Stomach smooth muscle (tissue), 2 donors: ENCODE results near the gene DYNLL2.

ENCODE experiments used
- H3K27ac ChIP-seq: one replicate; pipeline ENCODE4 v1.7.0; 2013; ENCODE audit warnings: mild to moderate bottlenecking, low read length, inconsistent platforms
- H3K27me3 ChIP-seq, 2 donors: one replicate each; pipeline ENCODE4 v1.7.0; 2013; ENCODE audit warnings: low read length in 2 of 2; ENCODE audit not compliant: insufficient read depth in 2 of 2, control insufficient read depth in 1 of 2
- H3K36me3 ChIP-seq, 2 donors: one replicate each; pipeline ENCODE4 v1.7.0; 2013; ENCODE audit warnings: low read length in 2 of 2; ENCODE audit not compliant: control insufficient read depth in 2 of 2, insufficient read depth in 2 of 2
- H3K4me1 ChIP-seq: one replicate; pipeline ENCODE4 v1.7.0; 2013; ENCODE audit warnings: low read length; ENCODE audit not compliant: control insufficient read depth, insufficient read depth
- H3K4me3 ChIP-seq, 2 donors: one replicate each; pipeline ENCODE4 v1.7.0; 2013; ENCODE audit warnings: low read length in 2 of 2
- H3K9ac ChIP-seq, 2 donors: one replicate each; pipeline ENCODE4 v1.7.0; 2013; ENCODE audit warnings: low read length in 2 of 2, mild to moderate bottlenecking in 1 of 2
- H3K9me3 ChIP-seq, 2 donors: one replicate each; pipeline ENCODE4 v1.7.0; 2013; ENCODE audit warnings: low read length in 2 of 2; ENCODE audit not compliant: control insufficient read depth in 2 of 2
- donor health status: healthy.
- donor health status: Pancreatic carcinoma.

Gene DYNLL2

GRCh38 chr17:58105093-58105492 lies 21.9 kb downstream of the DYNLL2 start:
- H3K4me3 ChIP-seq, result no peak overlapping the region
- H3K9me3 ChIP-seq, result no peaks in the 10 kb centered on the region
- no peaks in the 10 kb centered on the region for H3K27me3 ChIP-seq
- no peaks in the 10 kb centered on the region for H3K36me3 ChIP-seq
- no peak overlapping the region for H3K27ac ChIP-seq
- no peak overlapping the region for H3K9ac ChIP-seq
- no peaks in the 10 kb centered on the region for H3K4me1 ChIP-seq

GRCh38 chr17:58107306-58107705 lies 24.1 kb downstream of the DYNLL2 start:
- no peak overlapping the region for H3K9ac ChIP-seq
- no peaks in the 10 kb centered on the region for H3K36me3 ChIP-seq
- H3K9me3 ChIP-seq, result no peaks in the 10 kb centered on the region
- H3K4me1 ChIP-seq, result no peaks in the 10 kb centered on the region
- no peak overlapping the region for H3K4me3 ChIP-seq
- no peak overlapping the region for H3K27ac ChIP-seq
- H3K27me3 ChIP-seq, result no peaks in the 10 kb centered on the region

- no peaks in the 10 kb centered on the region for H3K27me3 ChIP-seq
- H3K4me3 ChIP-seq, result no peak overlapping the region
- H3K27ac ChIP-seq, result no peak overlapping the region
- no peaks in the 10 kb centered on the region for H3K4me1 ChIP-seq
- no peak overlapping the region for H3K9ac ChIP-seq
- no peaks in the 10 kb centered on the region for H3K9me3 ChIP-seq
- no peaks in the 10 kb centered on the region for H3K36me3 ChIP-seq
These were observed 26.0 kb downstream of the DYNLL2 start for GRCh38 chr17:58109197-58109596.

GRCh38 chr17:58110012-58110411 lies 26.8 kb downstream of the DYNLL2 start:
- no peaks in the 10 kb centered on the region for H3K36me3 ChIP-seq
- no peak overlapping the region for H3K9ac ChIP-seq
- H3K4me3 ChIP-seq, result no peak overlapping the region
- no peaks in the 10 kb centered on the region for H3K4me1 ChIP-seq
- H3K27ac ChIP-seq, result no peak overlapping the region
- H3K9me3 ChIP-seq, result no peaks in the 10 kb centered on the region
- H3K27me3 ChIP-seq, result no peaks in the 10 kb centered on the region

GRCh38 chr17:58111676-58112075 lies 28.5 kb downstream of the DYNLL2 start:
- no peak overlapping the region for H3K4me3 ChIP-seq
- H3K4me1 ChIP-seq, result no peaks in the 10 kb centered on the region
- no peak overlapping the region for H3K9ac ChIP-seq
- peaks cover 0 to 10% of the 10 kb centered on the region in 2 donors for H3K27me3 ChIP-seq
- H3K27ac ChIP-seq, result no peak overlapping the region
- no peaks in the 10 kb centered on the region for H3K36me3 ChIP-seq
- H3K9me3 ChIP-seq, result no peaks in the 10 kb centered on the region

- Histone ChIP-seq H3K4me3 (peak overlapping the region in 1 of 2 donors; percentile 40), H3K36me3 (no peaks in the 10 kb centered on the region), H3K27me3 (peaks cover 0 to 12% of the 10 kb centered on the region in 2 donors), H3K27ac (no peak overlapping the region), H3K4me1 (no peaks in the 10 kb centered on the region), H3K9me3 (no peaks in the 10 kb centered on the region), H3K9ac (no peak overlapping the region)
These were observed 29.9 kb downstream of the DYNLL2 start for GRCh38 chr17:58112970-58113631.

GRCh38 chr17:58113947-58114346 lies 30.7 kb downstream of the DYNLL2 start:
- H3K4me3 ChIP-seq, result no peak overlapping the region
- H3K27ac ChIP-seq, result no peak overlapping the region
- no peaks in the 10 kb centered on the region for H3K4me1 ChIP-seq
- no peaks in the 10 kb centered on the region for H3K9me3 ChIP-seq
- no peak overlapping the region for H3K9ac ChIP-seq
- no peaks in the 10 kb centered on the region for H3K36me3 ChIP-seq
- peaks cover 3 to 12% of the 10 kb centered on the region in 2 donors for H3K27me3 ChIP-seq

- Histone ChIP-seq H3K4me3 (no peak overlapping the region), H3K27ac (no peak overlapping the region), H3K9ac (no peak overlapping the region), H3K27me3 (peaks cover 3 to 12% of the 10 kb centered on the region in 2 donors), H3K9me3 (no peaks in the 10 kb centered on the region), H3K4me1 (no peaks in the 10 kb centered on the region), H3K36me3 (no peaks in the 10 kb centered on the region)
These were observed 34.2 kb downstream of the DYNLL2 start for GRCh38 chr17:58117382-58117781.

- H3K27ac ChIP-seq, result no peak overlapping the region
- no peaks in the 10 kb centered on the region for H3K4me1 ChIP-seq
- no peaks in the 10 kb centered on the region for H3K9me3 ChIP-seq
- H3K9ac ChIP-seq, result no peak overlapping the region
- no peaks in the 10 kb centered on the region for H3K36me3 ChIP-seq
- H3K4me3 ChIP-seq, result no peak overlapping the region
- H3K27me3 ChIP-seq, result peaks cover 3 to 12% of the 10 kb centered on the region in 2 donors
These were observed 36.3 kb downstream of the DYNLL2 start for GRCh38 chr17:58119491-58119890.

GRCh38 chr17:58120195-58120822 lies 37.1 kb downstream of the DYNLL2 start:
- H3K4me1 ChIP-seq, result no peaks in the 10 kb centered on the region
- peaks cover 3 to 12% of the 10 kb centered on the region in 2 donors for H3K27me3 ChIP-seq
- no peaks in the 10 kb centered on the region for H3K9me3 ChIP-seq
- no peaks in the 10 kb centered on the region for H3K36me3 ChIP-seq
- H3K9ac ChIP-seq, result no peak overlapping the region
- H3K4me3 ChIP-seq, result no peak overlapping the region
- no peak overlapping the region for H3K27ac ChIP-seq

GRCh38 chr17:58121925-58122324 lies 38.7 kb downstream of the DYNLL2 start:
- no peaks in the 10 kb centered on the region for H3K4me1 ChIP-seq
- H3K36me3 ChIP-seq, result no peaks in the 10 kb centered on the region
- H3K27ac ChIP-seq, result no peak overlapping the region
- no peak overlapping the region for H3K4me3 ChIP-seq
- peaks cover 2 to 3% of the 10 kb centered on the region in 2 donors for H3K27me3 ChIP-seq
- no peak overlapping the region for H3K9ac ChIP-seq
- no peaks in the 10 kb centered on the region for H3K9me3 ChIP-seq
